NCI-H1048 (cell line): Measurements from ENCODE around the gene LRRC14B.
"Not testable (repeated sequence)": the region's sequence is repeated elsewhere in the genome, so short reads cannot be mapped to it uniquely, and the experiment has no call there.

Experiments used
- DNase-seq: peaks from one replicate; lab custom pipeline; 2025; lab: John Stamatoyannopoulos, UW

Gene LRRC14B

DNA sequence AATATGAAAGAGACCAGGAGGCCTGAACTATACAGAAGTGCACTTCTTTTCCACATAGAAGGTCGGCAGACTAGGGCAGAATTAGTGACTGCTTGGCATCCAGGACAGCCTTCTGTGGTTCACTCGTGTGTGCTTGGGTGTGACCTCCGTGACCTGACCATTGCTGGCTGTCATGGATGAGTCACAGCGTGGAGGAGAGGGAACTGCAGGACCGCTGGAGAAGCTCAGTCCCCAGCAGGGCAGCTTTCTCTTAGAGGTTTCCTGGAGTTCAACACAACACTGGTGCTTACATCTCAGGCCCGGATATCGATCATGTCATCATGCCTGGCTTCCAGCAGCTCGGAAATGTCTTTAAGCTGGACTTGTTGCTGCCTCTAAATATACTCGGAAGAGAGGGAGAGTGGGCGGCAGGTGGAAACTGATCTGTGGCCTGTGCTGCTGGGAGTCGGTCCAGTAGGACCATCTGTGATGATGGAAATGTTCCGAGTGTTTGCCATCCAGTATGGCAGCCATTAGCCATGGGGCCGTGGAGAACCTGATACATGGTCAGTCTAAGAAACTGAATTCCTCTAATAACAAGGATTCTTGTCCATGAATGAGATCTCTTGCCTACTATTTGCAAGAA lies 49.9 kb downstream of the LRRC14B start:
- not testable (repeated sequence) for DNase-seq

- DNase-seq: not testable (repeated sequence)
Measured at GRCh38 chr5:243683-244367, 52.5 kb downstream of the LRRC14B start.

DNA sequence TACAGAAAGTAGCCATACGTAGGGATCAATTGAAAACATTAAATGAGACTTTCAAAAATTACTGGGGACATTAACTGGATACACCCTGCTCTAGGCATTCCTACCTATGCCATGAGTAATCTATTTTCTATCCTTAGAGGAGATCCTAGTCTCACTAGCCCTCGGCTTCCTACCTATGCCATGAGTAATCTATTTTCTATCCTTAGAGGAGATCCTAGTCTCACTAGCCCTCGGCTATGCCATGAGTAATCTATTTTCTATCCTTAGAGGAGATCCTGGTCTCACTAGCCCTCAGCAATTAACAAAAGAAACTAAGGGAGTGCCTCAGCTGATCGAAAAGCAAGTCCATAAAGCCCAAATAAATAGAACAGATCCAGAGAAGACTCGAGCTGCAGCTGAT lies 54.4 kb downstream of the LRRC14B start:
- DNase-seq: not testable (repeated sequence)
